NCI-H510A treated with DMSO at 0.1 percent for 48 hours (cell line): ENCODE measurements around the gene IQCE.
"Not testable (repeated sequence)": the region's sequence is repeated elsewhere in the genome, so short reads cannot be mapped to it uniquely, and the experiment has no call there.

ENCODE experiments used
- DNase-seq: peaks from one replicate; lab custom pipeline; 2025; lab: John Stamatoyannopoulos, UW

IQCE gene

DNA sequence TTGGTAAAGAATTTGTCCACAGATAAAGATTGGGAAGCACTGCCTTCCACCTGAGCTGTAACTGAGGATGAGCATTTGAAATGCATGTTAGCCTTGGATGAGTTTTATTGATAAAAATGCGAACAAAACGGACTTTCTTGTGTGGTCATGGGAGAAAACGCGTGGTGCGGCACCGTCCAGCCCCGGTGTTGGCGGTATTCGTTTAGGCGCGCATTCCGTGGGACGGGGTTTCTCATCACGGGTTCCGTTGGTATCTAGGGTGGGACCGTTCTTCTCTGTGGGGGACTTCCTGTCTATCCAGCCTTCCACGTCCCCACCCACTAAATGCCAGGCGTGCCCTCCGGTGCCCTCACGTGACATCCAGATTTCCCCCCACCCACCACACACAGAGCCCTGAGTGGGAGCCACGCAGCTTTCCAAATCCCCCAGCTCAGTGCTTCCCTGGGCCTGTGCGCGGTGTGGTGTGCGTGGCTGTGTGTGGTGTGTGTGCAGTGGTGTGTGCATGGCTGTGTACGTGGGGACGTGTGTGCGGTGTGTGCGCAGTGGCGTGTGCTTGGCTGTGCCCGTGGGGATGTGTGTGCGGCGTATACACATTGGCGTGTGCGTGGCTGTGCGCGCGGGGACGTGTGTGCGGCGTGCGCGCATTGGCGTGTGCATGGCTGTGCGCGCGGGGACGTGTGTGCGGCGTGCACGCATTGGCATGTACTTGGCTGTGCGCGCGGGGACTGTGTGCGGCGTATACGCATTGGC is 18.1 kb downstream of the IQCE start:
- DNase-seq = no peak

DNA sequence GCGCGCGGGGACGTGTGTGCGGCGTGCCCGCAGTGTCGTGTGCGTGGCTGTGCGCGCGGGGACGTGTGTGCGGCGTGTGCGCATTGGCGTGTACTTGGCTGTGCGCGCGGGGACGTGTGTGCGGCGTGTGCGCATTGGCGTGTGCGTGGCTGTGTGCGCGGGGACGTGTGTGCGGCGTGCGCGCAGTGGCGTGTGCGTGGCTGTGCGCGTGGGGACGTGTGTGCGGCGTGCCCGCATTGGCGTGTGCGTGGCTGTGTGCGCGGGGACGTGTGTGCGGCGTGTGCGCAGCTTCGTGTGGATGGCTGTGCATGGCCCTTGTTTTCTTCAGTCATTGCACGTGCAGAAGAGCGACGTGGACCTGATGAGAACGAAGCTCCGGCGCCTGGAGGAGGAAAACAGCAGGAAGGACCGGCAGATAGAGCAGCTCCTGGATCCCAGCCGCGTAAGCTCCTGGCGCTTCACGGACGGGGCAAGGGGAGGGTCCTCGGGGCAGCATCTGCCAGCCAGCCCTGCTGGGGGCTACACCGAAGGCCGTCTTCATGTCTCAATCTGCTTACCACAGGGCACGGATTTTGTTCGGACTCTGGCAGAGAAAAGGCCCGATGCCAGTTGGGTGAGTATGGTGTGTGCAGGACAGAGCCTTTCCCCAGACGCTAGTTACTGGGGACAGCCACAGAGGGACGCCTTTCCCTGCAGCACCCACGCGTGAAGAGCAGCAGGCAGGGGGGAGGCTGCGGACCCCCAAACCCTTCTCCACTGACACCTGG is 19.3 kb downstream of the IQCE start:
- DNase-seq = no peak

DNA sequence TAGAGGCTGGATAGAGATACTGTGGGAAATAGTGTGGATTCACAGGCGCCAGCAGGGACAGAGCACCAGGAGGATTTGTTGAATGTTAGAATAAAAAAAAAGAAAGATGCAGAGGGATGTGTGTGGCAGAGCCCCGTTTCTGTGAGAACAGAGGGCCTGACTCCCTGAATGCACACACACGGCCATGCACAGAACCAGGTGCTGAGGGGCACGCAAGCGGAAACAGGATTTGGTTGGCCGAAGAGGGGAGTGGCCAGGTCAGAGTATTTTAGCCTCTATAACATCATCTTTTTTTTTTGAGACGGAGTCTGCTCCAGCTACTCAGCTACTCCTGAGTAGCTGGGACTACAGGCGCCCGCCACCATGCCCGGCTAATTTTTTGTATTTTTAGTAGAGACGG is 21.9 kb downstream of the IQCE start:
- no peak for DNase-seq

DNA sequence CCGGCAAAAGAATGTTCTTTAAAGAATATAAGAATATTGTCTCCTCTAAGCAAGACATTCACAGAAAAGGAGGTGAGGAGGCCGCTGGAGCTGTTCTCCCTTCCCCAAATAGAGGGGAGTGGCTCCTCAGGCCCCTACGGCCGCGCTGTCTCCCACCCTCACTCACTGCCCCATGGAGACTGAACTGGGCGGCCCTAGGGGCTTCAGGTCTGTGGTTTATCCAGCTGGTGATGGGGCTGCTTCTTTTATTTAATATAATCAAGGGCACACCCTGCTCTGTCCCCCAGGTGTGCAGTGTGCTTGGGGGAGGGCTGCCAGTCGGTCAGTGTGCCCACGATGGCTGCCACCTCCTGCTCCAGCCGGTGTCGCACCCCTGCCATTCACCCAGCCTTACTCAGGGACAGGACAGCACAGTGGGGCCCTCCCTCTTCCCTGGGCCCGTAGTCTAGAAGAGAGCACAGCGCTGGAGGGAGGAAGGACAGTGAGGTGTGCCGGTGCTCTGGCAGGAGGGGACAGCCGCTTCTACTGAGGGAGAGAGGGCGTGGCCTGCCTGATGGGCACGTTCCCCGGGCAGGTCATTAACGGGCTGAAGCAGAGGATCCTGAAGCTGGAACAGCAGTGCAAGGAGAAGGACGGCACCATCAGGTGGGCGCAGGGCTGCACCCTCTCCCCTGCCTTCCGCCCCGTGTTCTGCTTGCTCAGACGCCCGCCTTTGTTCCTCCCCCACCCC is 23.4 kb downstream of the IQCE start:
- no peak for DNase-seq

DNA sequence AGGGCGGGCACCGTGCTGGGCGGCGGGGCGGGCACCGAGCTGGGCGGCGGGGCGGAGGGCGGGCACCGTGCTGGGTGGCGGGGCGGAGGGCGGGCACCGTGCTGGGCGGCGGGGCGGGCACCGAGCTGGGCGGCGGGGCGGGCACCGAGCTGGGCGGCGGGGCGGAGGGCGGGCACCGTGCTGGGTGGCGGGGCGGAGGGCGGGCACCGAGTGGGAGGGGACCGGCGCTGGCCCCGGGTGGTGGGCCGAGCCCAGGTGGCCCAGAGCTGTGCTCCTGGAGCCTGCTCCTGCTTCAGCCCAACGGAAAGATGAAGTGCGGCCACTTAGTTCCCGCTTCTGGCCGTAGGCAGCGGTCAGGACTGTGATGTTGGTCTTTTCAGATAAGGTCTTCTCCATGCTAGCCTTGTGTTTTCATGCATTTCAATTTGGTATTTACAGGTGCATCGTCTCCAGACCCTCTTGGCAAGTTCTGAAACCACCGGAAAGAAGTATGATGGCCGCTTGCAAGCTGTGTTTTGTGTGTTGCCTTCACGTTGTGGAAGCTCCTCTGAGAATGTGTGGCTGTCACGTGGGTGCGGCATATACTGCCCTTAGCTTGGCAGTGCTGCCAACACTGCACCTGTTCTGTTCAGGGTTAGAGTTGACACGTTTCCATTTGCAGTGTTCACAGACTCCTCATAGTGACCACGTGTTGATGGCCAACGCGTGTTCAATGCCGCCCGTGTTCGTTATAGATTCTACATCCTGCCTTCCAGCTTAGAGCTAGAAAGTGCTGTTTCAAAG is 25.2 kb downstream of the IQCE start:
- no peak for DNase-seq

DNA sequence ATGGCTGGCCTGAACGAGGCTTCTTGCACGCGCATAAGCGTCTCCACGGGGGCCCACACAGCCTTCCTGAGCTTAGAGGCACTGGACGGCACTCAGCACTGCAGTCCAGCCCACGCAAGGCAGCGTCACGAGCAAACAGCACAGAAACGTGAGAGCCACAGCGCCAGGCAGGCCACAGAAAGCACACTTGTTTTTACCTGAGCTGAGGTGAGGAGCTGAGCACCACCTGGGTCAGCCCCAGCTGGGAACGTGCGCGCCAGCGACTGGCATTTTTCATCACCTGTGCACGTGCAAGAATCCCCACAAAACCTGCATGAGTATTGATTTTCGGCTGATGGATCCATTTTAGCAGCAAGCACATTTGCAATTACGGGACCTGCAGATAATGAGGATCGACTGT is 26.7 kb downstream of the IQCE start:
- peak; percentile 32 for DNase-seq

DNA sequence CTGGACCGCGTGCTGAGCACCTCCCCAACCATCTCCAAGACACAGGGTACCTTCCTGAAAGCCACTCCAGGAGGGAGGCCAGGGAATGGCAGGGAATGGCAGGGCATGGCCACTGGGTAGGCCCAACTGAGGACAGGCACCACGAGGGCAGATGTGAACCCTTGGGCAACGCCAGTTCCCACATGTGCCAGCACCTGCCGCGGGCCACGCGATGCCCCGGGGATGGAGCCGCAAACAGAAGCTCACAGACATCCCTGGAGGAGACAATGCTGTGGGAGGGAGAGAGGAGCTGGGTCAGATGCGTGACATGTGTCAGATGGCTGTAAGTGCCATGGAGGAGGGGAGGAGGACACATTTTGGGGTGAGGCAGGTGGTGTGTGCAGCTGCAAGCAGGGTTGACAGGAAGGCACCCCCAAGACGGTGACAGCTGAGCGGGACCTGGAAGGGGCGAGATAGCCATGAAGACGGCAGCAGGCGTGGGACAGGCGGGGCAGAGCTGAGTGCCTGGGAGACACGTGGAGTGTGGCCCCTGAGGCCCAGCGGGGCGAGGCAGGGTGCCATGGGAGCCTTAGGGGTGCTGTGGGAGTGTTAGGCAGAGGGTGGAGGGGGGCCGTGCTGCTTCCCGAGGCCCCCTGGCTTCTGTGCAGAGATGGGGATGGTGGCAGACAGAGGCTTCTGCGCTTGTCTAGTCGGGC is 27.7 kb downstream of the IQCE start:
- DNase-seq = no peak

DNA sequence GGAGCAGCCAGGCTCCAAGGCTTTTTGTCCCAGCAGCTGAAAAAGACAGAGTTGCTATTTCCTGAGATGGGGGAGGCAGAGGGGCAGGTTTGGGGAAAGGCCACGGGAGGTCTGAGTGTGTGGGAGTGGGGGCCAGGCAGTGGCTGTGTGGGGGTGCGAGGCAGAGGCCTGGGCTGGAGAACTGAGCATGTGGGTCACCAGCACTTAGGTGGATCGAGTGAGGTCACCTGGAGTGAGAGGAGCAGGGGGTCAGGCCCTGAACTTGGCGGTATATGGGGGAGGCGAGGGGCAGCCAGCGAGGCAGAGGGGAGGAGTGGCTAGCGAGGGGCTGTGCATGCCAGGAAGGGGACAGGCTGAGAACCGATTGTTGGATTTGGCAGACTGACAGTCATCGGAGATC is 28.4 kb downstream of the IQCE start:
- DNase-seq = no peak

DNA sequence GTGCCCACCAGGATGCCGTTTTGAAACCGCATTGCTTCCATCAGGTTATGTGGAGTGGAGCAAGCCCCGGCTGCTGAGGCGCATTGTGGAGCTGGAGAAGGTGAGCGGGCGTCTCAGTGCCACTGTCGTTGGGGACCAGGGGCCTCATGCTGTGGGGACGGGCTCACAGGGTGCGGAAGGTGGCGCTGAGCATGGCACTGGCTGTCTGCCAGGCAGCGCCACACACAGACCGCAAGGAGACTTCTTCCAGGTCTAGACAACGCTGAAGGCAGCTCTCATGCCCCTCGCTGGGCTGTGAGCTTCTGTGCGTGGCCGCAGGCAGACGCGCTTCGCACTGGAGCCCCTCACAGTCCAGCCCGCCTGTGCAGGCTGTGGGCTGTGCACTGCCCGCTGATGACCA is 29.0 kb downstream of the IQCE start:
- DNase-seq = no peak

DNA sequence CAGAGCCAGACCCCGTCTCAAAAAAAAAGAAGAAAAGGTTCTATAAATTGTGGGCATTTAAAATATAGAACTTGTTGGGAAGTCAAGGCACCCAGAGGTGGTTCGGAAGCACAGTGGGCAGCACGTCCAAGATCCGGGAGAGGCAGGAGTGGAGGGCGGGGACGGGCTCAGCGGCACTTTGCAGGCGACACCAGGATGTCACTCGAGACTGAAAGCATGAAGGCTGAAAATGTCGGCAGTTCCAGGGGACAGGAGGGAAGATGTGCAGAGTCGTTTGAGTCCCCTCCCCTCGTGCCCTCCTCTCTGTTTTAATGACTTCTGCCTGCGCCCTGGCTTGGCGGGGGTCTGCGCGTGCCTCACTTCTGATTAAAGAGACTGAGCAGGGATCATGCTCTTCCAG is 30.6 kb downstream of the IQCE start:
- DNase-seq = no peak

DNA sequence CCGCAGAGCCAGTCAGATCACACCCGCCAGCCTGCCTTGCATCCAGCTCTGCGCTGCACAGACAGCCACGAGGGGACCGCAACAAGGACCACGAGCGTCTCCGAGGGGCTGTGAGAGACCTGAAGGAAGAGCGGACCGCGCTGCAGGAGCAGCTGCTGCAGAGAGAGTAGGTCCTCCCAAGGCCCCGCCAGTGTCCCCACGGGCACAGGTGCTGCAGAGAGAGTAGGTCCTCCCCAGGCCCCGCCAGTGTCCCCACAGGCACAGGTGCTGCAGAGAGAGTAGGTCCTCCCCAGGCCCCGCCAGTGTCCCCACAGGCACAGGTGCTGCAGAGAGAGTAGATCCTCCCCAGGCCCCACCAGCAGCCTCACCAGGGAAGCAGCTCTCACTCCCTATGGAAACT is 31.2 kb downstream of the IQCE start:
- not testable (repeated sequence) for DNase-seq

DNA sequence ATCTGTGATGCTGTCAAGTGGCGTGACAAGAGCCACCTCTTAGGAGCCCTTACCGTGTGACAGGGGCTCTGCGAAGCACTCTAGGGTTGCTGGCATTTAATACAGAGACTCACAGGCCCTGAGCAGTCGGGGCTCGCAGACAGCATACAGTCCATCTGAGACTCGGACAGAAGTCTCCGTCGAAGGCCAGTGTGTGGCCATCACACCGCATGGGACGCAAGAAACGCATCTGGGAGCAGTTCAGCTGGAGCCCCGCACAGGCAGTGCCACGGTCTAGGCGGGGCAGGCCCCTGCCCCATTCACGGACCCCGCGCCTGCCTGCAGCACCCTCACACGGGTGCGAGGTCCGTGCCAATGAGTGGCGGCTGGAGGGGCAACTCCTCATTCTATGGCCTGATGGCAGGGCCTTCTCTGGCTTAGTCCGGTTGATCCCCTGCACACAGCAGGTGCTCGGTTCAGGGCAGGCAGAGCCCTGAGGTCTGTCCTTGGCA is 33.6 kb downstream of the IQCE start:
- DNase-seq = no peak

DNA sequence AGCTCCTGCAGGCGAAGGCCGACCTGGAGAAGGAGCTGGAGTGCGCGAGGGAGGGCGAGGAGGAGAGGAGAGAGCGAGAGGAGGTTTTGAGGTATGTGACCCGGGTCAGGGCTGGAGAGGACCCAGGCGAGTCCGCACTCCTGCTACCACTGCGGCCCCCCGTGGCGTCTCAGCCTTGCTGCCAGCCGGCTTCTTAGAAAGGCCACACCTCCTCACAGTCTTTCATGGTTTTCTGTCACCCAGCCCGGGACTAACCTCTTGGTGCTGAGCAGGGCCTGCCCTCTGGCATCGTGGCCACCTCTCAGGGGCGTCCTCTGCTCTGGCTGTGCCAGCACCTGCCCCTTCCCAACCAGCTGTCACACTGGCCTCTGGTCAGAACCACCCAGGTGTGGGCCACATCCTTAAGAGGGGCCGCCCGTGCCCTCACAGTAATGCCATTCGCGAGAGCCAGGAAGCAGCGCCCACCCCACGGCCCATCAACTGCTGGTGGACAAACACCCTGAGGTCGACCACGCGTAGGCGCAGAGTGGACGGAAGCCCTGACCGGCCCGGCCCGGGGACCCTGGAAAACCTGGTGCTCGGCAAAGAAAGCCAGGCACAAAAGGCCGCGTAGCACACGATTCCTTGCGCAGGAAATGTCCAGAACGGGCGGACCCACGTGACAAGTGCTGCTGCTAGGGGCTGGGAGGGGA is 34.4 kb downstream of the IQCE start:
- no peak for DNase-seq

DNA sequence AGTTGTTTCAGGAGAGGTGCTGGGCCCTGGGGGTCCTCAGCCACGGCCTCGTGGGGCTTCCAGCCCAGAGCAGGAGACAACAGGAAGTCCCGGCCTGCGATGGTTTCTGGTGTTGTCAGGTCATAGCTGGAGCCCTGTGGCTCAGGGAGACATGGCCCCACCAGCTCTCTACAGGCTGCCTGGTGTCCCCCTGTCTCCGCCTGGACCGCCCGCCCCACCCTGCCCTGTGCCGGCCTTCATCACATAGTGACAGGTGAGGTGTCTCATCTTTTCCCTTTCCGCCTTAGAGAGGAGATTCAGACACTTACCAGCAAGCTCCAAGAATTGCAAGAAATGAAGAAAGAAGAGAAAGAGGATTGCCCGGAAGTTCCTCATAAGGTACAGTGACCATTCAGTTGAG is 35.8 kb downstream of the IQCE start:
- DNase-seq = no peak

DNA sequence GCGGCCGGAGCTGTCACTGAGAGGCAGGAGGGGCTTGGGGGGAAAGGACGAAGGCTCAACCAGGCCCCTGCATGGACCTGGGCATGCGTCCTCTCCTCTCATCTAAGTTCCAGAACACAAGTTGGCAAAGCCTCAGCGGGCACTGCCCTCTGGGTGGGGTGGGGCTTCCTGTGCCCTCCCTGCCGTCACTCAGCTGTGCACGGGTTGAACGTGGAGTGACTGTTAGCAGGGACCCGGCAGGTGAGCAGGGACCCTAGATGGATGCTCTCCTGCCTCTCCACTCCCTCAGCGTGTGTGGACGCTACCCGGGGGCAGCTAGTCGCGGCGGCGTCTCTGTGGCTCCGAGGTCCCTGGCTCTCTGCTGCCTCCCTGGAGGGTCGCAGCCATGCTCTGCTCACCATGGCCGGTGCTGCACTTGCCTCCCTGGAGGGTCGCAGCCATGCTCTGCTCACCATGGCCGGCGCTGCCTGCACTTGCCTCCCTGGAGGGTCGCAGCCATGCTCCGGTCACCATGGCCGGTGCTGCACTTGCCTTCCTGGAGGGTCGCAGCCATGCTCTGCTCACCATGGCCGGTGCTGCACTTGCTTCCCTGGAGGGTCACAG is 36.6 kb downstream of the IQCE start:
- DNase-seq = no peak

DNA sequence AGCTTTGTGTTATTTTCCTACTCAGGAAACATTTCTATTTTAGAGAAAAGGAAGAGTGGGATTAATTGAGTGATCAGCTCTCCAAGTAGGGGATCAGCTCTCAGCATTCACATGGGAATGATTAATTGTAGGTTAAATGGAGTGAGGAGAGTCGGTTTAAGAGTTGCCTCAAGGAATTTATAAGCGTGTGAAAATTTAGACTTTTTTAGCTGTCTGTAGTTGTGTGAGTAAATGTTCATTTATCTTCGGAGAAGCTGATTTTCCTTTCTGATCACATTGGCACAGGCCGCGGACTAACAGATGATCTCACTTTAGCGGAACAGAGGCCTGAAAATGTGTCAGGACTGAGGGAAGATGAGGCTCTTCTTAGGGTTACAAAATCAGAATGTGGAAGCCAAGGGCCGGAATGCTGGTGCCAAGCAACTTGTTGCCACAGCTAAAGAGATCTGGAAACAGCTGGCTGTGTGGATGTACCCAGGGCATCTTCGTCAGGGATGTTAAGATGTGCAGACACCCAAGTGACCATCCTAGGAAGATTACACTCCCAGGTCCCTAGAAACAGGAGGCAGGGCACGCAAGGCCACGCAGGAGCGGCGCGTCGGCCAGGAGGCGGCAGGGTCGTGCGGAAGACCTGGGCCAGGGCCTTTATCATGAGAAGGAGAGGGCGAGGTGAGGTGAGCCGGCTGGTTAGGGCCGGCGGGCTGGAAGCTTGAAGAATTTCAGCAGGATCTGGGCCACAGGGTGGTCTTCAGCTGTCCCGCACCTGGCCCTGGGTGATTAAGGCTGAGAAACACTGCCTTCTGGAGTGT is 37.9 kb downstream of the IQCE start:
- DNase-seq = no peak

DNA sequence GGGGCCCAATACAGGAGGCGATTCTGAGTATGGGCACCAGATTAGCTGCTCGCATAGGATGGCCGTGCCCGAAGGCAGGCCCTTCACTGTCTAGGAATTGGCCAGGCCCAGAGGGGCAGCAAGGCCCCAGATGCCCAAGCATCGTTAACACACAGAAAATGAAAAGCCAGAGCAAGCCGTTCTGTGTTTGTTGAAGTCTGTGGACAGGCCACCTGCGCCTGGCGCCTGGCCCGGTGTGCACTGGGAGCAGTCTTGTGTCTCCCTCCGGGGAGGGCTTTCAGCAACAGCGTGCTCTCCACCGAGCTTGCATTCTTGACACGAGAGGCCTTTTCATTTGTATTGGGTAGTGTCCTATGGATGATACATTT is 38.5 kb downstream of the IQCE start:
- no peak for DNase-seq

DNA sequence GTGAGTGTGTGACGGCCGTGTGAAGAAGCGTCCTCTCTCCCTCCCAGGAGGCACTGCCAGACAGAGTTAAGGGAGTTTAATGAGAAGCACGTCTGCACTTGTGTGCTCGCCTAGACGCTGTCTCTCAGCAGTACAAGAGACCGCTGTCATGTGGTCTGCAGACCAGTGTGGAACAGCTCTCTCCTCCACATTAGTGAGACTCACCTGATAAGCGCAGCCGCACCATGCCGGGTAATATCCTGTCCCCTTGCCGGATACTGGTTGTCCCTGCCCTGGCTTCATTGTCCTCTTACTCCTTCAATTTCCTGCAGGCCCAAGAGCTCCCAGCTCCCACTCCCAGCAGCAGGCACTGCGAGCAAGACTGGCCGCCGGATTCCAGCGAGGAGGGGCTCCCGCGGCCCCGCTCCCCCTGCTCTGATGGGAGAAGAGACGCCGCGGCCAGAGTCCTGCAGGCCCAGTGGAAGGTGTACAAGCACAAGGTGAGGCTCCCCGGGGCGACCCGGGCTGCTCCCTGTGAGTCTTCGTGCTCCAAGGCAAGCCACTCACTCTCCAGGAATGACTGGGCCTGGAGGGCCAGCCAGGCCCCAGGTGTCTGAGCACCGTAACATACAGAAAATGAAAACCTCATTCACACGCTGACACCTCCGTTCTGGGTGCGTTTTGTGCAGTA is 39.5 kb downstream of the IQCE start:
- DNase-seq = no peak

DNA sequence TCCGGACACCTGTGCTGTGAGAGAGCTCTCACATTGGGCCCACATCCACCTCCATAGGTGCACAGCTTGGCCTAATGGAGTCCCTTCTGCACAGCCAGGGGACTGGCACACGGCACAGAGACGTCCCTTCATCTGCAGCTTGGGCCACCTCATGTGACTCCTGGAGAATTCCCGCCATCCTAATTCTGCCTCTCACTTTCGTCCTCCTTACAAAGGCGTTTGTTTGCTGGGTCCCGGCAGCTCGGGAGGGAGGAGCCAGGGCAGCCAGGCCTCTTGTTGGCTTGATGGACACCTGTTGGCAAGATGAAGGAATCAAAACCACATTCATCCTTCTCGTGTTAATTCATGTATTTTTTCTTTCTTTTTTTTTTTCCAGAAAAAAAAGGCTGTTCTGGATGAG is 42.3 kb downstream of the IQCE start:
- DNase-seq = no peak
